Measurements from ENCODE around the gene SIK2.
"Not testable (repeated sequence)": the region's sequence is repeated elsewhere in the genome, so short reads cannot be mapped to it uniquely, and the experiment has no call there.

Gene SIK2

GRCh38 chr11:111765320-111765983, 163.2 kb downstream of the SIK2 start:
- DNase-seq: peak; percentile 63

GRCh38 chr11:111765984-111766833, 164.0 kb downstream of the SIK2 start, which contains the start of gene PPP2R1B:
Gene PPP2R1B, minus strand, starts transcription at chr11:111766389. Its CDS starts 28 bp downstream, at chr11:111766361.
- DNase-seq: peak; percentile 76

- no peak for DNase-seq
These were observed 164.5 kb downstream of the SIK2 start for GRCh38 chr11:111766834-111767142.

- no peak for DNase-seq
These were observed 168.4 kb downstream of the SIK2 start for GRCh38 chr11:111770581-111771134.

- DNase-seq: not testable (repeated sequence)
These were observed 169.0 kb downstream of the SIK2 start for GRCh38 chr11:111771205-111771604.

GRCh38 chr11:111772535-111772934, 170.3 kb downstream of the SIK2 start:
- no peak for DNase-seq

GRCh38 chr11:111774955-111775710, 172.9 kb downstream of the SIK2 start:
- no peak for DNase-seq

- no peak for DNase-seq
These were observed 174.3 kb downstream of the SIK2 start for GRCh38 chr11:111776398-111777093.

- DNase-seq: peak; percentile 68
These were observed 175.1 kb downstream of the SIK2 start for GRCh38 chr11:111777094-111778046.

- DNase-seq: no peak
These were observed 175.9 kb downstream of the SIK2 start for GRCh38 chr11:111778047-111778558.

GRCh38 chr11:111779118-111779517, 176.9 kb downstream of the SIK2 start:
- no peak for DNase-seq

All from NCI-H146 (cell line).